ENCODE measurements around the gene RIT2.

RIT2 gene

GRCh38 chr18:43007365-43007764 lies 108.1 kb downstream of the RIT2 start:
- DNase-seq, result no peak

- no peak for DNase-seq
Observed at GRCh38 chr18:43004421-43004820, 111.1 kb downstream of the RIT2 start.

- DNase-seq, result no peak
Observed at GRCh38 chr18:43001821-43002220, 113.7 kb downstream of the RIT2 start.

GRCh38 chr18:42996824-42997223 lies 118.7 kb downstream of the RIT2 start:
- no peak for DNase-seq

GRCh38 chr18:42980426-42980825 lies 135.1 kb downstream of the RIT2 start:
- no peak for DNase-seq

GRCh38 chr18:42977982-42978637 lies 137.4 kb downstream of the RIT2 start:
- DNase-seq, result peak; percentile 56

- DNase-seq, result no peak
Observed at GRCh38 chr18:42976869-42977590, 138.5 kb downstream of the RIT2 start.

GRCh38 chr18:42969366-42969765 lies 146.1 kb downstream of the RIT2 start:
- no peak for DNase-seq

GRCh38 chr18:42961298-42961697 lies 154.2 kb downstream of the RIT2 start:
- DNase-seq, result no peak

- DNase-seq, result no peak
Observed at GRCh38 chr18:42959528-42959927, 156.0 kb downstream of the RIT2 start.

- DNase-seq, result no peak
Observed at GRCh38 chr18:42958353-42958752, 157.1 kb downstream of the RIT2 start.

- no peak for DNase-seq
Observed at GRCh38 chr18:42956287-42956686, 159.2 kb downstream of the RIT2 start.

GRCh38 chr18:42954887-42955286 lies 160.6 kb downstream of the RIT2 start:
- DNase-seq, result no peak

GRCh38 chr18:42953306-42953705 lies 162.2 kb downstream of the RIT2 start:
- DNase-seq, result no peak

- no peak for DNase-seq
Observed at GRCh38 chr18:42950732-42951131, 164.8 kb downstream of the RIT2 start.

GRCh38 chr18:42948831-42949230 lies 166.7 kb downstream of the RIT2 start:
- DNase-seq, result no peak

GRCh38 chr18:42941860-42942259 lies 173.6 kb downstream of the RIT2 start:
- DNase-seq, result no peak

- DNase-seq, result no peak
Observed at GRCh38 chr18:42941021-42941420, 174.5 kb downstream of the RIT2 start.

GRCh38 chr18:42937436-42937835 lies 178.0 kb downstream of the RIT2 start:
- DNase-seq, result no peak

GRCh38 chr18:42936289-42936688 lies 179.2 kb downstream of the RIT2 start:
- no peak for DNase-seq

- DNase-seq, result no peak
Observed at GRCh38 chr18:42931491-42931890, 184.0 kb downstream of the RIT2 start.

- DNase-seq, result no peak
Observed at GRCh38 chr18:42929857-42930256, 185.6 kb downstream of the RIT2 start.

- no peak for DNase-seq
Observed at GRCh38 chr18:42929181-42929580, 186.3 kb downstream of the RIT2 start.

- no peak for DNase-seq
Observed at GRCh38 chr18:42925036-42925435, 190.4 kb downstream of the RIT2 start.

GRCh38 chr18:42922363-42922762 lies 193.1 kb downstream of the RIT2 start:
- DNase-seq, result no peak

Data from NCI-H187 treated with DMSO at 0.1 percent for 48 hours (cell line).